NB4 (cell line): ENCODE data around the gene TECRL.

Source experiments
- MYC ChIP-seq: IDR thresholded peaks from 2 replicates; pipeline ENCODE4 v1.6.1; 2011; ENCODE audit warnings: low read depth, low read length
- POLR2A ChIP-seq: IDR thresholded peaks from 2 replicates; pipeline ENCODE4 v1.6.1; 2011; ENCODE audit warnings: mild to moderate bottlenecking; ENCODE audit not compliant: insufficient read length; ENCODE audit errors: extremely low read depth
- TF ChIP-seq, protein P1 (sequence below): IDR thresholded peaks from one replicate; pipeline ENCODE4 v1.5.1; 2012; ENCODE audit warnings: low read depth, low read length
- TF ChIP-seq, protein P2 (sequence below): IDR thresholded peaks from 2 replicates; pipeline ENCODE4 v1.6.1; 2011; ENCODE audit warnings: low read depth, low read length

DNA sequence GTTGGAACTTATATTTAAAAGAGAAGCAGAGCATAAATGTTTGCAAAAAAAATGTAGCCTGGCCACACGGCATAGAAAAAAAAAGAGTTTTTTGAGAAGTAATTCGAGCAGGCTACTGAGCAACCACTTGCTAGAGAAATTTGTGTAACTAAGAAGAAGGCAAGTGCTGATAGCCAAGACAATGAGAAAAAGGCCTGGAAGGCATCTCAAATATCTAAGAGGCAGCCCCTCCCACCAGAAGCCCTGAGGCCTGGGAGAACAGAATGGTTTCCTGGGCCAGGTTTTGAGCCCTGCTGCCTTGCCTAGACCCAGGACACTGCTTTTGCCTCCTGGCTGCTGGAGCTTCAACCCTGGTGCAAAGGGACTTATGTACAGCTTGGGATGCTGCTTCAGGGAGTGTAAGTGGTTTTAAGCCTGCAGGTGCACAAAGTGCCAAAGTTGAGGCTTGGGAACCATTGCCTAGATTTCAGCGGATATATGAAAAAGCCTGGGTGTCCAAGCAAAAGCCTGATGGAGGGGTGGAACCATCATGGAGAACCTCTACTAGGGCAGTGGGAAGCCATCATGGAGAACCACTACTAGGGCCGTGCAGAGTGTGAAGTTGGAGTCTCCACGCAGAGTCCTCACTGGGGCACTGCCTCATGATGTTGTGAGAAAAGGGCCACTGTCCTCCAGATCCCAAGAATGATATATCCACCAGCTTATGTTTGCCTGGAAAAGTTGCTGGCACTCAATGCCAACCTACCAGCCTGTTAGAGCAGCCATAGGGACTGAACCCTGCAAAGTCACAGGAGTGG is 9.7 kb downstream of the TECRL start:
- TF ChIP-seq, protein P1, sequence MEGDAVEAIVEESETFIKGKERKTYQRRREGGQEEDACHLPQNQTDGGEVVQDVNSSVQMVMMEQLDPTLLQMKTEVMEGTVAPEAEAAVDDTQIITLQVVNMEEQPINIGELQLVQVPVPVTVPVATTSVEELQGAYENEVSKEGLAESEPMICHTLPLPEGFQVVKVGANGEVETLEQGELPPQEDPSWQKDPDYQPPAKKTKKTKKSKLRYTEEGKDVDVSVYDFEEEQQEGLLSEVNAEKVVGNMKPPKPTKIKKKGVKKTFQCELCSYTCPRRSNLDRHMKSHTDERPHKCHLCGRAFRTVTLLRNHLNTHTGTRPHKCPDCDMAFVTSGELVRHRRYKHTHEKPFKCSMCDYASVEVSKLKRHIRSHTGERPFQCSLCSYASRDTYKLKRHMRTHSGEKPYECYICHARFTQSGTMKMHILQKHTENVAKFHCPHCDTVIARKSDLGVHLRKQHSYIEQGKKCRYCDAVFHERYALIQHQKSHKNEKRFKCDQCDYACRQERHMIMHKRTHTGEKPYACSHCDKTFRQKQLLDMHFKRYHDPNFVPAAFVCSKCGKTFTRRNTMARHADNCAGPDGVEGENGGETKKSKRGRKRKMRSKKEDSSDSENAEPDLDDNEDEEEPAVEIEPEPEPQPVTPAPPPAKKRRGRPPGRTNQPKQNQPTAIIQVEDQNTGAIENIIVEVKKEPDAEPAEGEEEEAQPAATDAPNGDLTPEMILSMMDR, result no peak
- TF ChIP-seq POLR2A, result no peak
- TF ChIP-seq, protein P2, sequence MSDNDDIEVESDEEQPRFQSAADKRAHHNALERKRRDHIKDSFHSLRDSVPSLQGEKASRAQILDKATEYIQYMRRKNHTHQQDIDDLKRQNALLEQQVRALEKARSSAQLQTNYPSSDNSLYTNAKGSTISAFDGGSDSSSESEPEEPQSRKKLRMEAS, result no peak
- no peak for TF ChIP-seq MYC
